Measurements from ENCODE around the gene IL2RG.
A peak's percentile ranks its signal among the peaks of the same experiment; 100 is the strongest.

IL2RG gene

DNA sequence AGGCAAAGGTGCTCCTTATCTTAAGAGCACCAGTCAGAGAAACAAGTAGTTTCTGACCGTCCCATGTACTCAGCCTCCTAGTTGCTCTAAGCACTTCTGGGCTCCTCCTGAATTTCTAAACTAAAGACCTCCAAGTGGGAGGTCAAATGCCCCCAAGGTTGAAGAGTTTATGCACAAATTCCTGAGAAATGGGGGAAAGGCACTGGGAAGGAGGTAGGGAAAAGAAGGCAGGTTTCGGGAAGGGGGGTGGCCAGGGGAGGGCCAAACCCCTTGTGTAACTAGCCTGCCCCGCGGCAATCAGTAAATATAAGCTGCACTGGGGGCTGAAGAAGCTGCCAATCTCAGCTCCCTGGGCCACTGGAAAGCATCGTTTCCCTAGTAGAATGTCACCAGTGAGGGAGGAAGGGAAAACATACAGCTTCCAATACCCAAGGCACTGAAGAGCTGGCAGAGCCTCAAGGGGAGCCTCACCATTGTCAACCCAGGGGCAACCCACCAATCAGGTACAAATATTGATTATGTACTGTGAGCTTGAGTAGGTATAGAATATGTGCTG is 12.3 kb downstream of the IL2RG start:
- no peaks in the 10 kb centered on the region for H3K9me3 ChIP-seq (ENCODE audit: control insufficient read depth, low read length)
- H3K4me3 ChIP-seq (ENCODE audit: insufficient read depth, low read depth, low read length) = no peak overlapping the region

DNA sequence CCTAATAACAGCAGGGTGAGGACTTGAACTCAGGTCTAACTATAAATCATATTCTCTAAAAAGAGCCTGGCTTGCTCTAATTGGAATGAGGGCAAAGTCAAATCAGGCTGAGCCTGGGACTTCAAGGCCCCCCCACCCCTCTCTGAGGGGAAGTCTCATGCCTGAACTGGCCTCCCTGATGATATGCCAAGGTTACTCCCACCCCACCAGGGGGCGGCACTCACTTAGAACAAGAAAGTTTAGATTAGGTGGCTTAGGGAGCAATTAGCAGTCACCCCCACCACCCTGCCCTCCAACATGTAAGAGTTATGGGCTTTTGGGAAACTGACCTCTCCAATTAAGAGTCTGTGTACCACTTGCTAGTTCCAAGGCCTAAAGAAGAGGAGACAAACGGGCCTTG is 13.1 kb downstream of the IL2RG start:
- H3K27me3 ChIP-seq (ENCODE audit: control insufficient read depth, insufficient read depth, low read length, poor library complexity, severe bottlenecking) = peaks cover 48% of the 10 kb centered on the region
- no peak overlapping the region for H3K27ac ChIP-seq (ENCODE audit: insufficient read depth, low read depth, low read length, poor library complexity, severe bottlenecking)
- no peak overlapping the region for H3K4me3 ChIP-seq (ENCODE audit: insufficient read depth, low read depth, low read length)
- WGBS, 2 experiments = 31 to 44% methylated on average over 1 of the region's 2 CpGs
- peaks cover 15% of the 10 kb centered on the region for H3K4me1 ChIP-seq (ENCODE audit: control insufficient read depth, insufficient read depth, low read length)
- H3K9me3 ChIP-seq (ENCODE audit: control insufficient read depth, low read length) = no peaks in the 10 kb centered on the region
- no peaks in the 10 kb centered on the region for H3K36me3 ChIP-seq (ENCODE audit: control insufficient read depth, insufficient read depth, low read length)

More for the DNA sequence above, 12.3 kb downstream of the IL2RG start:
- peaks cover 20% of the 10 kb centered on the region for H3K4me1 ChIP-seq (ENCODE audit: control insufficient read depth, insufficient read depth, low read length)
- peaks cover 48% of the 10 kb centered on the region for H3K27me3 ChIP-seq (ENCODE audit: control insufficient read depth, insufficient read depth, low read length, poor library complexity, severe bottlenecking)
- WGBS, 2 experiments = 7 to 11% methylated on average over 5 of the region's 5 CpGs
- H3K27ac ChIP-seq (ENCODE audit: insufficient read depth, low read depth, low read length, poor library complexity, severe bottlenecking) = no peak overlapping the region
- no peaks in the 10 kb centered on the region for H3K36me3 ChIP-seq (ENCODE audit: control insufficient read depth, insufficient read depth, low read length)

DNA sequence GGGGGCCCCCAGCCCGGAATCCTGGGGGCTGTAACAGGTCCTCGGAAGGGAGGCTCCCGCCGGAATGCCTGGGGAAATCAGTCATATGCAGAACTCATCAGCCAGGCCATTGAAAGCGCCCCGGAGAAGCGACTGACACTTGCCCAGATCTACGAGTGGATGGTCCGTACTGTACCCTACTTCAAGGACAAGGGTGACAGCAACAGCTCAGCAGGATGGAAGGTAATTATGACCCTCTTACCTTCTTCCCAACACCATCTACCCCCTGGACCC is 14.7 kb downstream of the IL2RG start:
- Histone ChIP-seq H3K27me3 (ENCODE audit: control insufficient read depth, insufficient read depth, low read length, poor library complexity, severe bottlenecking) (peaks cover 48% of the 10 kb centered on the region), H3K4me1 (ENCODE audit: control insufficient read depth, insufficient read depth, low read length) (peaks cover 12% of the 10 kb centered on the region), H3K9me3 (ENCODE audit: control insufficient read depth, low read length) (no peaks in the 10 kb centered on the region), H3K27ac (ENCODE audit: insufficient read depth, low read depth, low read length, poor library complexity, severe bottlenecking) (no peak overlapping the region), H3K4me3 (ENCODE audit: insufficient read depth, low read depth, low read length) (peak overlapping the region; percentile 46), H3K36me3 (ENCODE audit: control insufficient read depth, insufficient read depth, low read length) (no peaks in the 10 kb centered on the region)
- 1% methylated on average over 9 of the region's 9 CpGs for WGBS, 2 experiments

DNA sequence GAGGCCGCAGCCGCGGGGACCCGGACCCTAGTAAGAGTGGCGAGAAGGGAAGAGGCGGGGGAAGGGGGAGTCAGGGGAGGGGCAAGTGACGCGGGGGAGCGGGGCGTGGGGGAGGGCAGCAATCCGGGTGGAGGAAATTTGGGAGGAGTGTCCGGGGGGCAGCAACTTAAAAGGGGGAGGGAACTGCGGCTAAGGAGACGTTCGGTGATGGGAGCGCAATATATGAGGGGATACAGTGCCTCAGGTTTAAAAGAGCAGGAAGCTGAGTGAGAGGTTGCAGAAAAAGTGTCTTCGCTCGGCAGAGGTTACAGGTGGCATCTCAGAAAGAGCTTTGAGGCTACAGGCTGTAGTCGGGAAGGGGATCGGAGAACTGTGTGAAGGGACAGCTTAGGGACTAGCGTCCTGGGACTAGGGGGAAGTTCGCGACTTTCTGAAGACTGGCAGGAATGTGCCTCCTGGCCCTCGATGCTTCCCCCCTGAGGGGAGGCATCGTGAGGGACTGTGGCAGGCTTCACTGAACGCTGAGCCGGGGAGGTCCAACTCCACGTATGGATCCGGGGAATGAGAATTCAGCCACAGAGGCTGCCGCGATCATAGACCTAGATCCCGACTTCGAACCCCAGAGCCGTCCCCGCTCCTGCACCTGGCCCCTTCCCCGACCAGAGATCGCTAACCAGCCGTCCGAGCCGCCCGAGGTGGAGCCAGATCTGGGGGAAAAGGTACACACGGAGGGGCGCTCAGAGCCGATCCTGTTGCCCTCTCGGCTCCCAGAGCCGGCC is 15.2 kb downstream of the IL2RG start:
- peak overlapping the region; percentile 46 for H3K4me3 ChIP-seq (ENCODE audit: insufficient read depth, low read depth, low read length)
- peaks cover 48% of the 10 kb centered on the region for H3K27me3 ChIP-seq (ENCODE audit: control insufficient read depth, insufficient read depth, low read length, poor library complexity, severe bottlenecking)
- H3K27ac ChIP-seq (ENCODE audit: insufficient read depth, low read depth, low read length, poor library complexity, severe bottlenecking) = no peak overlapping the region
- WGBS, 2 experiments = 0 to 1% methylated on average over 46 of the region's 46 CpGs
- peaks cover 12% of the 10 kb centered on the region for H3K4me1 ChIP-seq (ENCODE audit: control insufficient read depth, insufficient read depth, low read length)
- H3K9me3 ChIP-seq (ENCODE audit: control insufficient read depth, low read length) = no peaks in the 10 kb centered on the region
- H3K36me3 ChIP-seq (ENCODE audit: control insufficient read depth, insufficient read depth, low read length) = no peaks in the 10 kb centered on the region

DNA sequence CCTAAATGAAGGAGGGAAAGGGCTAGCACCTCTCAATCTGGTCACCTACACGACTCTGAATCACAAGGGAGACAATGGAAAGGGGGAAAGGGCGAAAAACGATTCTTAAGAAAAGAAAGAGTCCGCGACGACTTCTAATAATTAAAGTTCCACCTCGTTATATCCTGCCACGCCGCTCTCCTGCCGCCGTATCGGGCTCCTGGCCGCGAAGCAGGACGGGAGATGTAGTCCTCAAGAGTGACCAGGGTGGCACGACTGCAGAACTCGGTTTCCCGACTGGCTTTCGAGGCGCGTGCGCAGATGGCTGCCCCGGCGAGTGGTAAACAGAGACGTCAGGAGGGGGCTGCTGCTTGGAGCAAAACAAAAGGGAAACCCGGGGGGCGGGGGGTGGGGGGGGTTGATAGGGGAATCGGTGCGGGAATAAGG is 15.8 kb downstream of the IL2RG start, which contains the start of gene FOXO4:
Gene FOXO4, plus strand, starts transcription at position 297 of the 426 bp plus-strand sequence. CDS start 678 bp downstream, outside the sequence.
- 1% methylated on average over 28 to 29 of the region's 29 CpGs for WGBS, 2 experiments
- peaks cover 12% of the 10 kb centered on the region for H3K4me1 ChIP-seq (ENCODE audit: control insufficient read depth, insufficient read depth, low read length)
- no peaks in the 10 kb centered on the region for H3K9me3 ChIP-seq (ENCODE audit: control insufficient read depth, low read length)
- H3K4me3 ChIP-seq (ENCODE audit: insufficient read depth, low read depth, low read length) = peak within 1 kb of the TSS; percentile 46
- no peak within 1 kb of the TSS for H3K27ac ChIP-seq (ENCODE audit: insufficient read depth, low read depth, low read length, poor library complexity, severe bottlenecking)
- H3K27me3 ChIP-seq (ENCODE audit: control insufficient read depth, insufficient read depth, low read length, poor library complexity, severe bottlenecking) = peaks cover 43% of the 10 kb centered on the region
- no peaks in the 10 kb centered on the region for H3K36me3 ChIP-seq (ENCODE audit: control insufficient read depth, insufficient read depth, low read length)

DNA sequence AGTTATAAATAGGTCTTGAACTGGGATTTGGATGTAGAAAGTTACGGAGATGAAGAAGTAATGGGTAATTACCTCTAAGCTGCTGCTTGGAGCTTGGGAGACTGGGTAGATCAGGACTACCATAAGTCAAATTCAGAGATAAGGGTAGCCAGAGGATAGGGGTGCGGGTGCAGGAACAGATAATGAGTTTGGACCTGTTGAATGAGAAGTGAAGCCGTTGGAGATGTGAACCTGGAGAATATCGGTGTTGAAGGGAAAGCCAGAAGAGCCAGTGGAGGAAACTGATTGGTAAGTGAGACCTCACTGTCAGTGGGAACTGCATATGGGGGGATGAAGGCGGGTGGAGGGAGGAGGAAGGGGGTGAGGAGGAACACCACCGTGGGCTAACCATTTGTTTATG is 16.3 kb downstream of the IL2RG start:
- WGBS, 2 experiments = 46% methylated on average over 4 of the region's 6 CpGs
- Histone ChIP-seq H3K36me3 (ENCODE audit: control insufficient read depth, insufficient read depth, low read length) (no peaks in the 10 kb centered on the region), H3K4me1 (ENCODE audit: control insufficient read depth, insufficient read depth, low read length) (peaks cover 7% of the 10 kb centered on the region), H3K4me3 (ENCODE audit: insufficient read depth, low read depth, low read length) (peak overlapping the region; percentile 46), H3K27ac (ENCODE audit: insufficient read depth, low read depth, low read length, poor library complexity, severe bottlenecking) (no peak overlapping the region), H3K9me3 (ENCODE audit: control insufficient read depth, low read length) (no peaks in the 10 kb centered on the region), H3K27me3 (ENCODE audit: control insufficient read depth, insufficient read depth, low read length, poor library complexity, severe bottlenecking) (peaks cover 38% of the 10 kb centered on the region)

DNA sequence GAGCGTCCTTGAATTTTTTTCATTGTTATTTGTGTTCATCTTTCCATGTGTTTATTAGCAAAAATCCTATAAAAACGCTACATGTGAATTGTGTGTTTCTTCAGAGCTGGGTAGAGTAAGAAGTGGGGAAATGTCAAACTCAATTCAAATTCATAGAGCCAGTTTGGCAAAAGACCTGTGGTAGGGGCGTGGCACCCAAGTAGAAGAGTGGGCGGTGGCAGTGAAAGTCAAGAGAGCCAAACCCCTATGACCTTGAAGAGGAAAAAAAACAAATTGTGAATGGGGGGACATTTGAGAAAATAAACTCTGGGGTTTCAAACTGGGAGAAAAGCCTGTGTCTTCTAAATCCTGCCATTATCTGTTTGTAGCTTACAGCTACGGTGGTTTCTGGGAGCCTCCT is 20.1 kb downstream of the IL2RG start:
- WGBS, 2 experiments = 92 to 97% methylated on average over 3 to 5 of the region's 5 CpGs
- H3K27me3 ChIP-seq (ENCODE audit: control insufficient read depth, insufficient read depth, low read length, poor library complexity, severe bottlenecking) = peaks cover 1% of the 10 kb centered on the region
- H3K9me3 ChIP-seq (ENCODE audit: control insufficient read depth, low read length) = no peaks in the 10 kb centered on the region
- H3K4me3 ChIP-seq (ENCODE audit: insufficient read depth, low read depth, low read length) = no peak overlapping the region
- no peak overlapping the region for H3K27ac ChIP-seq (ENCODE audit: insufficient read depth, low read depth, low read length, poor library complexity, severe bottlenecking)
- H3K36me3 ChIP-seq (ENCODE audit: control insufficient read depth, insufficient read depth, low read length) = no peaks in the 10 kb centered on the region
- H3K4me1 ChIP-seq (ENCODE audit: control insufficient read depth, insufficient read depth, low read length) = no peaks in the 10 kb centered on the region

DNA sequence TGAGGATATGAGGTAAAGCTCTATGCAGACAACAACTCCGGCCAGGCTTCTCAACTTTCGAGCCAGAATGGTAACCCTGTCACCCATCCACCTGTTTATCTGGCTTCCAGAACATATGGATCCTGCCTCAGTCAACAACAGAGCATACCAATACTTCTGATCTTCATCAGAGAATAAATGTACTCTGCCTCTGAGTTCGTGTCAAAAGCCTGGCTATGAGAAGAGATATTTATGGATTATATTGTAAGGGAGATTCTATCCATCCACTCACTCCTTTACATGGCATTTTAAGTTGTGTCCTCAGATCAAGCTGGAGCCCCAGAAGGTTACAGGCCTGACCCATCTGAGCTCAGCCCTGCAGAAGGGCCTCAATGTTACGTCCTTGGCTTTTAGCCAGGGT is 25.5 kb downstream of the IL2RG start:
- Histone ChIP-seq H3K27me3 (ENCODE audit: control insufficient read depth, insufficient read depth, low read length, poor library complexity, severe bottlenecking) (no peaks in the 10 kb centered on the region), H3K36me3 (ENCODE audit: control insufficient read depth, insufficient read depth, low read length) (no peaks in the 10 kb centered on the region), H3K4me3 (ENCODE audit: insufficient read depth, low read depth, low read length) (no peak overlapping the region), H3K4me1 (ENCODE audit: control insufficient read depth, insufficient read depth, low read length) (no peaks in the 10 kb centered on the region), H3K27ac (ENCODE audit: insufficient read depth, low read depth, low read length, poor library complexity, severe bottlenecking) (no peak overlapping the region), H3K9me3 (ENCODE audit: control insufficient read depth, low read length) (no peaks in the 10 kb centered on the region)
- WGBS, 2 experiments = 85 to 94% methylated on average over 3 of the region's 4 CpGs

DNA sequence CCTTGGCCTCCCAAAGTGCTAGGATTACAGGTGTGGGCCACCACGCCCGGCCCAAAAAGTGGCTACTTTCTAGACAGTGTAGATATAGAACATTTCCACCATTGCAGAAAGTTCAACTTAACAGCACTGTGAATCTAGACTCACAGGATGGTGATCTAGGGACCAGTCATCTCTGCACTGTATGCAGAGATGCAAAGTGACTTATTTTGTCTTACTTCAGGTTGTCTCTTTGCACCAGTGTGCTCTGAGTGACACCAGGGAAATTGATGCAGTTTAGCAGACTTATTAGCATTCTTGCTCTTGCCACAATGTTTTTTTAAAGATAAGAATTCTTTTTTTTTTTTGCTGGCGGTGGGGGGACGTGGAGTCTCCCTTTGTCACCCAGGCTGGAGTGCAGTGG is 28.6 kb downstream of the IL2RG start:
- no peak overlapping the region for H3K4me3 ChIP-seq (ENCODE audit: insufficient read depth, low read depth, low read length)
- H3K4me1 ChIP-seq (ENCODE audit: control insufficient read depth, insufficient read depth, low read length) = no peaks in the 10 kb centered on the region
- H3K9me3 ChIP-seq (ENCODE audit: control insufficient read depth, low read length) = no peaks in the 10 kb centered on the region
- no peaks in the 10 kb centered on the region for H3K27me3 ChIP-seq (ENCODE audit: control insufficient read depth, insufficient read depth, low read length, poor library complexity, severe bottlenecking)
- H3K27ac ChIP-seq (ENCODE audit: insufficient read depth, low read depth, low read length, poor library complexity, severe bottlenecking) = no peak overlapping the region
- WGBS, 2 experiments = 92 to 96% methylated on average over 4 of the region's 4 CpGs
- no peaks in the 10 kb centered on the region for H3K36me3 ChIP-seq (ENCODE audit: control insufficient read depth, insufficient read depth, low read length)

DNA sequence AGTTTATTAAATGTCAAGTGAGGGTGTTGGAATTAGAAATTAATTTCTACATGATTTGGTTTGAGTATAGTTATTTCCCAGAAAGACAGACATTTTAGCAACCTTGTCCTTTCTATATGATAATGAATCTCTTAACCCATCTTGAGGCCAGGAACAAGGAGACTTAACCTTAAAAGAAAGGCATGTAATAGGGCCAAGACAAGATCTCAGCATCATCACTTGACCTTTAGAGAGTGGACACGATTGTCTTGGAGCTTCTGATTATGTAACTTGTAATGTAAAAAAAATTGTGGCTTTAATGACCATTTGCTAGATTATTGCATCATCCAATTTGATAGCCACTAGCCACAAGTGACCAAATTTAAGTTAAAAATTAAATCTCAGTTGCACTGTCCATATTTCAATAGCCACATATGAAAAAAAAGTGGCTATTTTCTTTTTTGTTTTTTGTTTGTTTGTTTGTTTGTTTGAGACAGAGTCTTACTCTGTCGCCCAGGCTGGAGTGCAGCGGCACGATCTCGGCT is 29.2 kb downstream of the IL2RG start:
- Histone ChIP-seq H3K36me3 (ENCODE audit: control insufficient read depth, insufficient read depth, low read length) (no peaks in the 10 kb centered on the region), H3K4me1 (ENCODE audit: control insufficient read depth, insufficient read depth, low read length) (no peaks in the 10 kb centered on the region), H3K9me3 (ENCODE audit: control insufficient read depth, low read length) (no peaks in the 10 kb centered on the region), H3K27ac (ENCODE audit: insufficient read depth, low read depth, low read length, poor library complexity, severe bottlenecking) (no peak overlapping the region), H3K4me3 (ENCODE audit: insufficient read depth, low read depth, low read length) (no peak overlapping the region), H3K27me3 (ENCODE audit: control insufficient read depth, insufficient read depth, low read length, poor library complexity, severe bottlenecking) (no peaks in the 10 kb centered on the region)
- 92 to 95% methylated on average over 4 to 5 of the region's 5 CpGs for WGBS, 2 experiments

Data from ectodermal cell (in vitro differentiated cells).